SU-DHL-6 (cell line): ENCODE data around the gene FBXO2.

Experiments used
- EZH2phosphoT487 ChIP-seq: fragments of 200-600 bp; sonication (generic), shearing (Covaris generic); conservative IDR thresholded peaks from 2 replicates; pipeline ENCODE4 v1.6.1; 2018; ENCODE audit warnings: mild to moderate bottlenecking, antibody characterized with exemption, low read length, moderate library complexity, mixed read lengths
- TF ChIP-seq, protein P1 (sequence below): fragments of 200-600 bp; sonication (generic); IDR thresholded peaks from one replicate; pipeline ENCODE4 v1.5.1; 2017; ENCODE audit warnings: antibody characterized with exemption, mild to moderate bottlenecking, low read length, moderate library complexity; ENCODE audit not compliant: insufficient read depth, poor library complexity, severe bottlenecking

DNA sequence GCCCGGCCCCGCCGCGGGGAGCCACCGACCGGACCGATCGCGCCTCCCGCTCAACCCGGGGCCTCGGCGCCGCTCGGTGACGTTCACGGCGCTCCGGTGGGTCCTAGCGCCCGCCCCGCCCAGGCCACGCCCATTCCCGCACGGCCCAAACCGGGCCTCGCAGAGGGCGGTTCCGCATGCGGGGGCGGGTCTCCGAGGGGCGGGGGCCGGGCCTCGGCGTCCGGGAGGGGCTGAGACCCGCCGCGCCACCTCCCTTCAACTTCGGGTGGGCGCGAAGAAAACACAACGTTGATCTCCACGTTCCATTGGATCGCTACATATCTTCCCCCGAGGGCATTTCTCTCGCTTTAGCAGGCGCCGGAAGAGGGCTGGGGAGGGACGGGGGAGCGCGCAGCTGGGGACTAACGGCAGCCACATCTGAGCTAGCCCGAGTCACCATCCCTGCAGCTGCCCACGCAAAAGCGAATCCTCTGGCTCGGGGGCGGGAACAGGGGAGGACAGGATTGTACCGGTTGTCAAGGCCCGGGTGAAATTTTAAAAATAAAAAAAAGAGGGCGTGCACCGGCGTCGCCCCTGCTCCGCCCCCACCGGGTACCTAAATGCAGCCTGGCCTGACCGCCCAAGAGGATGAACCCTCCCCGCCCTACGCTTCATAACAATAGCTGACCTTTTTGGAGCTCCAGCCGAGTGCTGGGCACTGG lies 27.0 kb upstream of the FBXO2 start, which contains the start of gene MAD2L2:
- TF ChIP-seq, protein P1, sequence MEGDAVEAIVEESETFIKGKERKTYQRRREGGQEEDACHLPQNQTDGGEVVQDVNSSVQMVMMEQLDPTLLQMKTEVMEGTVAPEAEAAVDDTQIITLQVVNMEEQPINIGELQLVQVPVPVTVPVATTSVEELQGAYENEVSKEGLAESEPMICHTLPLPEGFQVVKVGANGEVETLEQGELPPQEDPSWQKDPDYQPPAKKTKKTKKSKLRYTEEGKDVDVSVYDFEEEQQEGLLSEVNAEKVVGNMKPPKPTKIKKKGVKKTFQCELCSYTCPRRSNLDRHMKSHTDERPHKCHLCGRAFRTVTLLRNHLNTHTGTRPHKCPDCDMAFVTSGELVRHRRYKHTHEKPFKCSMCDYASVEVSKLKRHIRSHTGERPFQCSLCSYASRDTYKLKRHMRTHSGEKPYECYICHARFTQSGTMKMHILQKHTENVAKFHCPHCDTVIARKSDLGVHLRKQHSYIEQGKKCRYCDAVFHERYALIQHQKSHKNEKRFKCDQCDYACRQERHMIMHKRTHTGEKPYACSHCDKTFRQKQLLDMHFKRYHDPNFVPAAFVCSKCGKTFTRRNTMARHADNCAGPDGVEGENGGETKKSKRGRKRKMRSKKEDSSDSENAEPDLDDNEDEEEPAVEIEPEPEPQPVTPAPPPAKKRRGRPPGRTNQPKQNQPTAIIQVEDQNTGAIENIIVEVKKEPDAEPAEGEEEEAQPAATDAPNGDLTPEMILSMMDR: no peak
- no peak for TF ChIP-seq EZH2phosphoT487
